Nephron (organoid): ENCODE measurements around the gene ZNF423.
A peak's percentile ranks its signal among the peaks of the same experiment; 100 is the strongest.

Experiments used
- H3K27ac Mint-ChIP-seq, 3 experiments: 2 replicates each; pipeline ENCODE4 v1.8.0; 2020; ENCODE audit warnings: mixed read lengths in 3 of 3, mild to moderate bottlenecking in 2 of 3, moderate library complexity in 1 of 3
- H3K27me3 Mint-ChIP-seq: 2 replicates; pipeline ENCODE4 v1.8.0; 2021; ENCODE audit warnings: low read depth, mild to moderate bottlenecking, moderate library complexity, mixed read lengths
- H3K36me3 Mint-ChIP-seq: 2 replicates; pipeline ENCODE4 v1.8.0; 2020; ENCODE audit warnings: low read depth, mixed read lengths
- H3K4me1 Mint-ChIP-seq: 2 replicates; pipeline ENCODE4 v1.8.0; 2020; ENCODE audit warnings: mixed read lengths
- H3K4me3 Mint-ChIP-seq, 3 experiments: 2 replicates each; pipeline ENCODE4 v1.8.0; 2020; ENCODE audit warnings: mild to moderate bottlenecking in 3 of 3, mixed read lengths in 3 of 3, moderate library complexity in 2 of 3
- H3K9me3 Mint-ChIP-seq: 2 replicates; pipeline ENCODE4 v1.8.0; 2020; ENCODE audit warnings: mixed read lengths
- CTCF ChIP-seq, 3 experiments: fragments of 200-600 bp; sonication (generic); IDR thresholded peaks; one replicate each; pipeline ENCODE4 v1.5.0; 2021; ENCODE audit warnings: antibody characterized with exemption in 3 of 3; ENCODE audit not compliant: unreplicated experiment in 3 of 3

ZNF423 gene

GRCh38 chr16:49708491-49708890 lies 147.4 kb downstream of the ZNF423 start:
- H3K36me3 Mint-ChIP-seq, result peaks cover 19% of the 10 kb centered on the region
- H3K4me3 Mint-ChIP-seq, result no peak overlapping the region
- peaks cover 34% of the 10 kb centered on the region for H3K4me1 Mint-ChIP-seq
- H3K27me3 Mint-ChIP-seq, result no peaks in the 10 kb centered on the region
- no peak for TF ChIP-seq CTCF (IDR thresholded peaks at IDR 0.05; ENCODE audit: unreplicated experiment in 3 of 3)
- peak overlapping the region; percentile 12 to 45 (median 20) for H3K27ac Mint-ChIP-seq
- no peaks in the 10 kb centered on the region for H3K9me3 Mint-ChIP-seq

GRCh38 chr16:49706620-49707355 lies 149.1 kb downstream of the ZNF423 start:
- Mint-ChIP-seq H3K36me3 (peaks cover 15% of the 10 kb centered on the region), H3K4me1 (peaks cover 44% of the 10 kb centered on the region), H3K27ac (peak overlapping the region in 1 of 3 experiments; percentile 57), H3K4me3 (no peak overlapping the region), H3K27me3 (no peaks in the 10 kb centered on the region), H3K9me3 (no peaks in the 10 kb centered on the region)
- TF ChIP-seq CTCF (IDR thresholded peaks at IDR 0.05; ENCODE audit: unreplicated experiment in 3 of 3), result no peak

- Mint-ChIP-seq H3K27me3 (no peaks in the 10 kb centered on the region), H3K9me3 (no peaks in the 10 kb centered on the region), H3K4me3 (no peak overlapping the region), H3K4me1 (peaks cover 60% of the 10 kb centered on the region), H3K36me3 (peaks cover 8% of the 10 kb centered on the region), H3K27ac (peak overlapping the region; percentile 93 to 98 (median 98))
- no peak for TF ChIP-seq CTCF (IDR thresholded peaks at IDR 0.05; ENCODE audit: unreplicated experiment in 3 of 3)
These were observed 151.2 kb downstream of the ZNF423 start for GRCh38 chr16:49704586-49705155.

- Mint-ChIP-seq H3K4me3 (peak overlapping the region in 1 of 3 experiments; percentile 30), H3K27ac (peak overlapping the region; percentile 93 to 98 (median 98)), H3K9me3 (no peaks in the 10 kb centered on the region), H3K27me3 (no peaks in the 10 kb centered on the region), H3K36me3 (peaks cover 5% of the 10 kb centered on the region), H3K4me1 (peaks cover 72% of the 10 kb centered on the region)
- no peak for TF ChIP-seq CTCF (IDR thresholded peaks at IDR 0.05; ENCODE audit: unreplicated experiment in 3 of 3)
These were observed 152.4 kb downstream of the ZNF423 start for GRCh38 chr16:49703483-49703882.

GRCh38 chr16:49701789-49702494 lies 154.0 kb downstream of the ZNF423 start:
- peaks cover 4% of the 10 kb centered on the region for H3K36me3 Mint-ChIP-seq
- H3K4me3 Mint-ChIP-seq, result peak overlapping the region; percentile 55 to 81 (median 64)

More at GRCh38 chr16:49701789-49702494, 154.0 kb downstream of the ZNF423 start:
- Mint-ChIP-seq H3K27ac (peak overlapping the region; percentile 93 to 98 (median 98)), H3K9me3 (no peaks in the 10 kb centered on the region), H3K27me3 (no peaks in the 10 kb centered on the region), H3K4me1 (peaks cover 87% of the 10 kb centered on the region)
- no peak for TF ChIP-seq CTCF (IDR thresholded peaks at IDR 0.05; ENCODE audit: unreplicated experiment in 3 of 3)
